DMS153 treated with DMSO at 0.1 percent for 48 hours (cell line): ENCODE measurements around the gene TELO2.

Experiments used
- DNase-seq: peaks from one replicate; lab custom pipeline; 2025; ENCODE audit not compliant: unreplicated experiment; lab: John Stamatoyannopoulos, UW

TELO2 gene

GRCh38 chr16:1497014-1497598 is 3.9 kb downstream of the TELO2 start:
- no peak for DNase-seq

GRCh38 chr16:1498899-1499676 is 5.9 kb downstream of the TELO2 start:
- DNase-seq = no peak

GRCh38 chr16:1499756-1500464 is 6.8 kb downstream of the TELO2 start:
- DNase-seq = no peak

GRCh38 chr16:1500465-1501150 is 7.4 kb downstream of the TELO2 start:
- DNase-seq = no peak

- DNase-seq = no peak
Measured at GRCh38 chr16:1501630-1502029, 8.5 kb downstream of the TELO2 start.

GRCh38 chr16:1502092-1503004 is 9.2 kb downstream of the TELO2 start:
- DNase-seq = no peak

GRCh38 chr16:1503110-1503955 is 10.2 kb downstream of the TELO2 start:
- no peak for DNase-seq

GRCh38 chr16:1505073-1505844 is 12.1 kb downstream of the TELO2 start:
- DNase-seq = no peak

GRCh38 chr16:1505912-1506311 is 12.8 kb downstream of the TELO2 start:
- DNase-seq = no peak

GRCh38 chr16:1506494-1507213 is 13.5 kb downstream of the TELO2 start:
- no peak for DNase-seq

GRCh38 chr16:1508494-1509187 is 15.5 kb downstream of the TELO2 start:
- no peak for DNase-seq

GRCh38 chr16:1509307-1510221 is 16.4 kb downstream of the TELO2 start:
- no peak for DNase-seq

GRCh38 chr16:1510272-1510671 is 17.1 kb downstream of the TELO2 start:
- no peak for DNase-seq

GRCh38 chr16:1510941-1511351 is 17.8 kb downstream of the TELO2 start:
- no peak for DNase-seq

- DNase-seq = no peak
Measured at GRCh38 chr16:1511662-1512569, 18.8 kb downstream of the TELO2 start.

- DNase-seq = no peak
Measured at GRCh38 chr16:1512774-1513173, 19.6 kb downstream of the TELO2 start.
